Measurements from ENCODE around the gene SFMBT2. TPM values are rescaled to one million over a fixed set of nuclear protein-coding genes. Genes with fewer than 3 reads are reported as not detected.

The SFMBT2 gene
- total and polyA plus RNA-seq, 10 of the 15 experiments (the other 5 are each of a cell fraction or from before 2014, with no cell fraction given): 2.8 to 29.6 (median 15.1) TPM

DNA sequence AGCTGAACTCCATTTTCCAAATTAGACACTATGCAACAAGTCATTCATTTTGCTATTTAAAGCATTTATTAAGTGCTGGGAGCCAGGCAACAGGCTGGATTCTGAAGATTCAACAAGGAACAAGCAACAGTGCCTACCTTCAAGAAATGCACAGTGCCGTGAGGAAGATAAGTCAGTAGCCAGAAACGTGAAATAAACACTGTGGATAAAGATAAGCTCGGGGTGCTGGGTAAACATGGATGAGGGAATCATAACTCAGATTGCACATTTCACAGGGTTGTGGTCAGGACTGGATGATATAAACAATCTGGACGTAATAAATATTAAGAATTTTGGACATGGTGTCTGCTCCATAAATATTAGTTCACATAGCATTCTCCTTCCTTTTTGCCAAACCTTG lies 259.3 kb downstream of the SFMBT2 start:
- ChIA-PET CTCF (no interaction called here), RAD21 (ENCODE audit: unreplicated experiment) (interaction anchor here (0.7 kb wide), 1 partner anchor 309 kb away, joined by 3 read pairs; no protein-coding TSS in a partner anchor), POLR2A (interaction anchor here (0.7 kb wide), 1 partner anchor 7 kb away, joined by 6 read pairs; no protein-coding TSS in a partner anchor), SMC1A (ENCODE audit: uncharacterized antibody, unreplicated experiment) (no interaction called here)
- H3K27me3 ChIP-seq (replicated peaks in 1 of 2; ENCODE audit: control insufficient read depth in 2 of 2, insufficient read depth in 2 of 2, low read length in 1 of 2): no peaks in the 10 kb centered on the region
- no peak overlapping the region for H2AFZ ChIP-seq (ENCODE audit: control insufficient read depth, low read depth, low read length)
- no peaks in the 10 kb centered on the region for H3K36me3 ChIP-seq (ENCODE audit: control insufficient read depth in 2 of 2, insufficient read depth in 2 of 2, low read length in 1 of 2)
- H3K79me2 ChIP-seq (ENCODE audit: control insufficient read depth, insufficient read depth, low read length): no peaks in the 10 kb centered on the region
- no peak for ATAC-seq
- no peak overlapping the region for H3K27ac ChIP-seq (ENCODE audit: control insufficient read depth, insufficient read depth)
- in situ Hi-C loops (cut with MboI) (no loop called here), intact Hi-C loops (cut with micrococcal nuclease; ENCODE audit: unreplicated experiment) (no loop called here)
- no peaks in the 10 kb centered on the region for H3K4me1 ChIP-seq (ENCODE audit: control insufficient read depth, insufficient read depth, low read length)
- no peak for TF ChIP-seq PAX5 (IDR thresholded peaks at IDR 0.05; ENCODE audit: borderline replicate concordance, low read depth, low read length)
- TF ChIP-seq SREBF2 (IDR thresholded peaks at IDR 0.05; ENCODE audit: low read length): no peak
- no peak for TF ChIP-seq ATF2 (IDR thresholded peaks at IDR 0.05; ENCODE audit: low read length)
- TF ChIP-seq PAX8 (IDR thresholded peaks at IDR 0.05): no peak
- TF ChIP-seq CBFB (IDR thresholded peaks at IDR 0.05; ENCODE audit: low read depth): no peak
- no peak for TF ChIP-seq HDAC6 (IDR thresholded peaks at IDR 0.05; ENCODE audit: unreplicated experiment)
- TF ChIP-seq, protein P1, sequence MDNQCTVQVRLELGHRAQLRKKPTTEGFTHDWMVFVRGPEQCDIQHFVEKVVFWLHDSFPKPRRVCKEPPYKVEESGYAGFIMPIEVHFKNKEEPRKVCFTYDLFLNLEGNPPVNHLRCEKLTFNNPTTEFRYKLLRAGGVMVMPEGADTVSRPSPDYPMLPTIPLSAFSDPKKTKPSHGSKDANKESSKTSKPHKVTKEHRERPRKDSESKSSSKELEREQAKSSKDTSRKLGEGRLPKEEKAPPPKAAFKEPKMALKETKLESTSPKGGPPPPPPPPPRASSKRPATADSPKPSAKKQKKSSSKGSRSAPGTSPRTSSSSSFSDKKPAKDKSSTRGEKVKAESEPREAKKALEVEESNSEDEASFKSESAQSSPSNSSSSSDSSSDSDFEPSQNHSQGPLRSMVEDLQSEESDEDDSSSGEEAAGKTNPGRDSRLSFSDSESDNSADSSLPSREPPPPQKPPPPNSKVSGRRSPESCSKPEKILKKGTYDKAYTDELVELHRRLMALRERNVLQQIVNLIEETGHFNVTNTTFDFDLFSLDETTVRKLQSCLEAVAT (IDR thresholded peaks at IDR 0.05): no peak
- no peak for TF ChIP-seq NR2F1 (conservative IDR thresholded peaks at IDR 0.05)
- TF ChIP-seq RFX5 (IDR thresholded peaks at IDR 0.05; ENCODE audit: low read depth, low read length): no peak
- TF ChIP-seq YY1 (IDR thresholded peaks at IDR 0.05; ENCODE audit: low read depth, low read length): no peak
- no TSS peak for BruUV-seq (replicated peaks)
- WGBS (ENCODE audit: insufficient coverage, insufficient replicate concordance, low lambda C conversion rate, missing lambda C conversion rate): 57% methylated on average over 4 of the region's 4 CpGs
- no peak overlapping the region for H3K9ac ChIP-seq (ENCODE audit: control insufficient read depth, insufficient read depth, low read length)
- no peak for DNase-seq (ENCODE audit: low read depth, low spot score)
- FAIRE-seq: no peak
- H3K9me3 ChIP-seq (replicated peaks; ENCODE audit: control insufficient read depth, insufficient read depth, low read length): no peaks in the 10 kb centered on the region
- H4K20me1 ChIP-seq (ENCODE audit: control insufficient read depth, insufficient read depth): no peaks in the 10 kb centered on the region
- H3K4me3 ChIP-seq: no peak overlapping the region
- no peak overlapping the region for H3K4me2 ChIP-seq (ENCODE audit: control insufficient read depth, insufficient read depth)
